NCI-H146 (cell line): Measurements from ENCODE around the gene TEX264.

Experiments
- DNase-seq: peaks from one replicate; lab custom pipeline; 2025; lab: John Stamatoyannopoulos, UW

The TEX264 gene

DNA sequence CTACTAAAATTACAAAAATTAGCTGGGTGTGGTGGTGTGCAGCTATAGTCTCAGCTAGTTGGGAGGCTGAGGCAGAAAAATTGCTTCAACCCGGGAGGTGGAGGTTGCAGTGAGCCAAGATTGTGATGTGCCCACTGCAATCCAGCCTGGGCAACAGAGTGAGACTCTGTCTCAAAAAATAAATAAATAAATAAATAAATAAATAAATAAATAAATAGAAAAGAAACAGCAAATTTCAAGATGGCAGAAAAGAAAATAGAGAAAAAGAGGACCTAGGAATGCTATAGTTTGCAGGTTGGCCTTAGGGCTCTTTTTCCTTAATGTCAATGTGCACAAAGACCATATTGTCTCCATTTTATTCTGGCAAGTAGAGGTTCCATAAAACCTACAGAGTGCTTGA lies 79.8 kb downstream of the TEX264 start:
- no peak for DNase-seq

DNA sequence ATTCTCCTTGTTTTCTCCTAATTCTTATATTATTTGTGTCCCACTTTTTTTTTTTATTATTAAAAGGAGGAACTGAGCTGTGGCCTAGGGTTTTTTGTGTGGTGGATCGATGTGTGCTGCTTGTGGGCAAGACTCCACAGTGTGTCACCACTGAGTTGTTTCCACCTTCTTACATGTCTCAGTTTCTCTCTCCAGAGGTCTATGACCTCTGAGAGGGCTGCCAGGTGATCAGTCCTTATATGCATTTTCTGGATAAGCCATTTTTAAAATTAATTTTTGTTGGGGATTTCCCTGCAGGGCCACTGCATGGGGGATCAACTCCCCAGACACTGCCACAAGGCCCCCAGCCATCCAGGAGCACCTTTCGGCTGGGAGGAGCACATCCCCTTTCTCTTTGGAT lies 80.2 kb downstream of the TEX264 start:
- no peak for DNase-seq
